Stimulated activated naive CD4-positive, alpha-beta T cell treated with Interleukin-2 at 50 U/mL for 16 hours (primary cell): ENCODE measurements around the gene SERPINE1.
"Not testable (repeated sequence)": the region's sequence is repeated elsewhere in the genome, so short reads cannot be mapped to it uniquely, and the experiment has no call there.

Experiments used
- DNase-seq: peaks from one replicate; lab custom pipeline; 2025; lab: John Stamatoyannopoulos, UW

Gene SERPINE1

DNA sequence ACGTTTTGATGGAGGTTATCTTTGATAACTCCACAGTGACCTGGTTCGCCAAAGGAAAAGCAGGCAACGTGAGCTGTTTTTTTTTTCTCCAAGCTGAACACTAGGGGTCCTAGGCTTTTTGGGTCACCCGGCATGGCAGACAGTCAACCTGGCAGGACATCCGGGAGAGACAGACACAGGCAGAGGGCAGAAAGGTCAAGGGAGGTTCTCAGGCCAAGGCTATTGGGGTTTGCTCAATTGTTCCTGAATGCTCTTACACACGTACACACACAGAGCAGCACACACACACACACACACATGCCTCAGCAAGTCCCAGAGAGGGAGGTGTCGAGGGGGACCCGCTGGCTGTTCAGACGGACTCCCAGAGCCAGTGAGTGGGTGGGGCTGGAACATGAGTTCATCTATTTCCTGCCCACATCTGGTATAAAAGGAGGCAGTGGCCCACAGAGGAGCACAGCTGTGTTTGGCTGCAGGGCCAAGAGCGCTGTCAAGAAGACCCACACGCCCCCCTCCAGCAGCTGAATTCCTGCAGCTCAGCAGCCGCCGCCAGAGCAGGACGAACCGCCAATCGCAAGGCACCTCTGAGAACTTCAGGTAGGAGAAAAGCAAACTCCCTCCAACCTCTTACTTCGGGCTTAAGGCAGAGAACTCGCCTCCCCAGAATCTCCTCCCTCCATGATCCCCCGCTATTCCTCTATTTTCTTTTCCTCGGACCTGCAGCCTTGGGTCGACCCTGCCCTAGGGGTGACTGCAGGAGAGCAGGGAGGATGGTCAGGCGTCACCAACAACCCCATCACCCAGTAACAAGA, at the start of gene SERPINE1:
SERPINE1 (plus strand) TSS at position 454 of the 809 bp plus-strand sequence. CDS start 1,290 bp downstream, outside the sequence.
- DNase-seq: peak; percentile 20

DNA sequence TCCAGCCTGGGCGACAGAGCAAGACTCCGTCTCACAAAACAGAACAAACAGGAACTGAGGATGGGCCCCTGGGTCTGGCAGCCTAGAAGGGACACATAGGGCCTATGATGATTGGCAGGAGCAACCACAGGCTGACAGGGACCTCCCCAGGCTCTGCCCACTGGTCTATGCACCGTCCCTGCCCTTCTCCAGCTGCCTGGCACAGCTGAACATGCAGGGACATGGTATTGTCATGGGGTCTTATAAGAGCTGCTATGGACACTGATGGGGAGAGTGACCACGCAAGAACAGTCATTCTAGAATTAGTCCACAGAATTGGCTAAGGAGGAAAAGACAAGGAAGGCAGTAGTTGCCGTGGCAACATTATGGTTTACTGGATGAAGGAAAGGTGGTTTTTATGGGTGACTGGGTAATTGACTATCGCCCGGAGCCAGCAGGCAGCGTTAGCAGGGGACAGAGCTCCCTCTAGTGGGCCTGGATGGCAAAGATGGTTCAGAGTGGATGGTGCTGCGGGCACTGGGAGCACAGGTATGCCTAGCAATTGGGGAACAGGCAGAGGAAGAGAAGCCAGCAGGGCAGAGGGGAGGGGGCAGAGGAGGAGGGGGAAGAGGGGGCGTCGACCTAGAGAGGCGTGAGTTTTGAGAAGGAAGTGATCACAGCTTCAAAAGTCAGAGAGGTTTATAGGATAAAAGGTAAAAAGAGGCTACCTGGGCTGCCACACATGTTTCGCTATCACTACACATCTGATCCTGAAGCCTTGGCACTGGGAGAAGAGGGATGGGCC, 49.4 kb upstream of the SERPINE1 start:
- peak; percentile 74 for DNase-seq

DNA sequence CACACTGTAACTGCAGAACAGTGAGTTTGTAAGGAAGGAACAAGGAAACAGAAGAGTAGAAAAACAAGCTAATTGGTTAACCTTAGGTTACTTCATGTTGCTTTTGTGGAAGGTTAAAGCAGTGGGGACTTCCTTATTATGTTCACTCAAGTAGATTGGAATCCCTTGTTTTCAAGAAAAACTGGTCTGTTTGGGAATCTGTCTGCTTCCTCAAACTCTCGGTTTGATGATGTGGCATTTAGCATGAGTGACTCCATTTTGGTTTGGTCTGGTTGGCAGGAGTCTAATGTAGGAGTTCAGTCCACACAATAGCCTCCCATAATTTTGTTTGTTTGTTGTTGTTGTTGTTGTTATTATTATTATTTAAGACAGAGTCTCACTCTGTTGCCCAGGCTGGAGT, 45.5 kb upstream of the SERPINE1 start:
- DNase-seq: no peak

DNA sequence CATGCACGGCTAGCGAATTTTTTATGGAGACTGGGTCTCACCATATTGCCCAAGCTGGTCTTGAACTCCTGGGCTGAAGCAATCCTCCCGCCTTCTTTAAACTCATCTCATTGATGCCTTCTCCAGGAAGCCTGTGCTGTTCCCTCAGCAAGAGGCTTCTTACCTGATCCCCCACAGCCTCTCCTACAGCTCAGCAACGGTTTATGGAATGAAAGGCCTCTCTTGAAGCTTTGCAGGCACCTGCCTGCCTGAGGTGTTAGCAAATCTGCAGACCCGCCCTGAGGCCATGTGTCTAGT, 42.1 kb upstream of the SERPINE1 start:
- no peak for DNase-seq

DNA sequence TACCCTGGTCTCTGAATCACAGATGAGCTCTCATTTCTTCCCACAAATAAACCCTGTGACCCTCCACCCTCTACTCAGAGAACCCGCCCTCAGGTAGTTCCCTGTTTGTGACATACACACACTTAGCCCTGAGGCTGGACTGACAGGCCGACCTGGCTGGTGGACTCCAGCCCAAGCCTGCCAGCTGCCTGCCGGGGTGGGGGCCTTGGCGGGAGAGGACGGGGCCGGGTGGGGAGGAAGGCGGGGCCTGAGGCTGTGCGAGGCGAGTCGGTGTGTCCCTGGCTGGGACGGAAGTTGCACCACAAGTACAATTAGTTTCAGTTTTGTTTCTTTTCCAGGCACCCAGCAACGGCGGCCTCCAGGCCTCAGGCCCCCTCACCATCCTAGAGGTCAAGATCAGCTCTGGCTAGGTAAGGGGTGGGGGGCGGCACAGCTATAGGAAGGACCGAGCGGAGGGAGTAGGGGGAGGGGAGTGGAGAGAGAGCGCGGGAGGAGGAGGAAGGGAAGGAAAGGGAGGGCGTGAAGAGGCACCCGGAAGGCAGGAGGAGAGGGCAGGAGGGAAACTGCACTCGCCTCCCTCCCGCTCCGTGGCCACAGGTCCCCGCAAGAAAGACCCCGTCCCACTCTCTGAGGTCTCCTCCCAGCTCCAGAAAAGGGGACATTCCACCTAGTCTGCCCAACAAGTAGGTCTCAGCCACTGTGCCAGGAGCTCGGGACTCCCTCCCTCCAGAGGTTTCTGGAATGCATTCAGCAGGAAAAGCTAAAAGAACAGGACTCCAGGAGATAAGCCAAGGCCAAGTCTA, 41.5 kb upstream of the SERPINE1 start, which contains the start of gene TRIM56:
TRIM56 (plus strand) TSS at position 320 of the 803 bp plus-strand sequence. CDS start 1,832 bp downstream, outside the sequence.
- peak; percentile 71 for DNase-seq

DNA sequence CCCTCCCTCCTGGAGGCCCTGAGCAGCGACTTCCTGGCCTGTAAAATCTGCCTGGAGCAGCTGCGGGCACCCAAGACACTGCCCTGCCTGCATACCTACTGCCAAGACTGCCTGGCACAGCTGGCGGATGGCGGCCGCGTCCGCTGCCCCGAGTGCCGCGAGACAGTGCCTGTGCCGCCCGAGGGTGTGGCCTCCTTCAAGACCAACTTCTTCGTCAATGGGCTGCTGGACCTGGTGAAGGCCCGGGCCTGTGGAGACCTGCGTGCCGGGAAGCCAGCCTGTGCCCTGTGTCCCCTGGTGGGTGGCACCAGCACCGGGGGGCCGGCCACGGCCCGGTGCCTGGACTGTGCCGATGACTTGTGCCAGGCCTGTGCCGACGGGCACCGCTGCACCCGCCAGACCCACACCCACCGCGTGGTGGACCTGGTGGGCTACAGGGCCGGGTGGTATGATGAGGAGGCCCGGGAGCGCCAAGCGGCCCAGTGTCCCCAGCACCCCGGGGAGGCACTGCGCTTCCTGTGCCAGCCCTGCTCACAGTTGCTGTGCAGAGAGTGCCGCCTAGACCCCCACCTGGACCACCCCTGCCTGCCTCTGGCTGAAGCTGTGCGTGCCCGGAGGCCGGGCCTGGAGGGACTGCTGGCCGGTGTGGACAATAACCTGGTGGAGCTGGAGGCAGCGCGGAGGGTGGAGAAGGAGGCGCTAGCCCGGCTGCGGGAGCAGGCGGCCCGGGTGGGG, 39.4 kb upstream of the SERPINE1 start:
- no peak for DNase-seq

DNA sequence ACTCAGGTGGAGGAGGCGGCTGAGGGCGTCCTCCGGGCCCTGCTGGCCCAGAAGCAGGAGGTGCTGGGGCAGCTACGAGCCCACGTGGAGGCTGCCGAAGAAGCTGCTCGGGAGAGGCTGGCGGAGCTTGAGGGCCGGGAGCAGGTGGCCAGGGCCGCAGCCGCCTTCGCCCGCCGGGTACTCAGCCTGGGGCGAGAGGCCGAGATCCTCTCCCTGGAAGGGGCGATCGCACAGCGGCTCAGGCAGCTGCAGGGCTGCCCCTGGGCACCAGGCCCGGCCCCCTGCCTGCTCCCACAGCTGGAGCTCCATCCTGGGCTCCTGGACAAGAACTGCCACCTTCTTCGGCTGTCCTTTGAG, 38.9 kb upstream of the SERPINE1 start:
- no peak for DNase-seq

DNA sequence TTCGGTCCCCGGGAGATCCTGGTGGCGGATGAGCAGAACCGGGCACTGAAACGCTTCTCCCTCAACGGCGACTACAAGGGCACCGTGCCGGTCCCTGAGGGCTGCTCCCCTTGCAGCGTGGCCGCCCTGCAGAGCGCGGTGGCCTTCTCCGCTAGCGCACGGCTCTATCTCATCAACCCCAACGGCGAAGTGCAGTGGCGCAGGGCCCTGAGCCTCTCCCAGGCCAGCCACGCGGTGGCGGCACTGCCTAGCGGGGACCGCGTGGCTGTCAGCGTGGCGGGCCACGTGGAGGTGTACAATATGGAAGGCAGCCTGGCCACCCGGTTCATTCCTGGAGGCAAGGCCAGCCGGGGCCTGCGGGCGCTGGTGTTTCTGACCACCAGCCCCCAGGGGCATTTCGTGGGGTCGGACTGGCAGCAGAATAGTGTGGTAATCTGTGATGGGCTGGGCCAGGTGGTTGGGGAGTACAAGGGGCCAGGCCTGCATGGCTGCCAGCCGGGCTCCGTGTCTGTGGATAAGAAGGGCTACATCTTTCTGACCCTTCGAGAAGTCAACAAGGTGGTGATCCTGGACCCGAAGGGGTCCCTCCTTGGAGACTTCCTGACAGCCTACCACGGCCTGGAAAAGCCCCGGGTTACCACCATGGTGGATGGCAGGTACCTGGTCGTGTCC, 37.9 kb upstream of the SERPINE1 start:
- no peak for DNase-seq

DNA sequence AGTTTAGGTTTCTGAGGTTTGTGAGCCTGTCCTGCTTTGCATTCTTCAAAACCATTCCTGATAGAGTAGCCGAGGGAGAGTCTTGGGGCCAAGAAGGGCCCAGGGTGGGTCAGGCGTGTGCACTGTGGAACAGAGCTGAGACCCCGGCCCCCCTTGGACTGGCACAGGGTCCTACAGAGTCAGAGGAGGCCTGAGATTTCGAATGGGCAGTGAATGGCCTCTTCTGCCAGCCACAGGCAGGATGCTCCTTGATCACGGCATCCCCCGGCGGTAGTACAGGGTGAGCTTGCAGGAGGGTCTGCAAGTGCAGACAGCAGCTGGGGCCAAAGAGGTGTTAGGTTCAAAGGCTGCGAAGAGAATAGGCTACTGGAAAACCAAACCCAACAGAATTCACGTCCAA, 37.0 kb upstream of the SERPINE1 start:
- DNase-seq: no peak

DNA sequence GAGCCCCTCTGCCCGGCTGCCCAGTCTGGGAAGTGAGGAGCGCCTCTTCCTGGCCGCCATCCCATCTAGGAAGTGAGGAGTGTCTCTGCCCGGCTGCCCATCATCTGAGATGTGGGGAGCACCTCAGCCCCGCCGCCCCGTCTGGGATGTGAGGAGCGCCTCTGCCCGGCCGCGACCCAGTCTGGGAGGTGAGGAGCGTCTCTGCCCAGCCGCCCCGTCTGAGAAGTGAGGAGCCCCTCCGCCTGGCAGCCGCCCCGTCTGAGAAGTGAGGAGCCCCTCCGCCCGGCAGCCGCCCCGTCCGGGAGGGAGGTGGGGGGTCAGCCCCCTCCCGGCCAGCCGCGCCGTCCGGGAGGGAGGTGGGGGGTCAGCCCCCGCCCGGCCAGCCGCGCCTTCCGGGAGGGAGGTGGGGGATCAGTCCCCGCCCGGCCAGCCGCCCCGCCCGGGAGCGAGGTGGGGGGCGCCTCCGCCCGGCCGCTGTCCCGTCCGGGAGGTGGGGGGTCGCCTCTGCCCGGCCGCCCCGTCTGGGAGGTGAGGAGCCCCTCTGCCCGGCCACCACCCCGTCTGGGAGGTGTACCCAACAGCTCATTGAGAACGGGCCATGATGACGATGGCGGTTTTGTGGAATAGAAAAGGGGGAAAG, 34.5 kb upstream of the SERPINE1 start:
- DNase-seq: not testable (repeated sequence)

DNA sequence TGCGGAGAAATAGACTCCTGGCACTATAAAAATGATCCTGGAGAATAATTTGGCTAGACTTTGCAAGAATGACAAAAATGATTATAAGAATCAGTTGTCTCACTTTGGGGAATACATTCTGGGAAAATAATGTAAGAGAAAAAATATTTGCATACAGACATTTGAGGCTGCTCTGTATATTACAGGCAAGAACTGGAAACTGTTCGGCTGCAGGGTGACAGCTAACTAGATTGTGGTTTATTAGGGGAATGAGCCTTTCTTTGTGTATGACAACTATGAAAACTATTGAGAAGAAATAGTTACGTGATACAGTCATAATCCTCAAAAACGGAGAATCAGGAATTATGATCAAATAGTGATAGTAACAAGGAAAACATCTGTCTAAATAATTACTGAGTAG, 33.0 kb upstream of the SERPINE1 start:
- no peak for DNase-seq

DNA sequence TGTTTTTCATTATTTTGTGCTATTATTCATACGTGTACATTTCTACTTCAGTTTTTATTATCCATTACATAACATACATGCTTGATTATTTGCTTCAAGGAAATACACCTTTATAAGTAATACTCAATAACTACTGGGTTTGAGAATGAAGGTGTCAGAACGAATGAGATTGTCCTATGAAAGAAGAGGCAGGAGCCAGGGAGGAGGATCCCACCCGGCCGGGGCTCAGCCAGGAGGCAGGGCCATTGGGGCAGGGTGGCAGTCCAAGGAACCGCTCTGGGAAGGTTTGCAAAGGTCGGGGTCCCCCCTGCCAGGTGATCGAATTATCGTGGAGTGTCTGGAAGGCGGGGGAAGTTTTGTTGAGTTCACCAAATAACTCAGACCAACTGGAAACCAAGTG, 32.5 kb upstream of the SERPINE1 start:
- DNase-seq: no peak

DNA sequence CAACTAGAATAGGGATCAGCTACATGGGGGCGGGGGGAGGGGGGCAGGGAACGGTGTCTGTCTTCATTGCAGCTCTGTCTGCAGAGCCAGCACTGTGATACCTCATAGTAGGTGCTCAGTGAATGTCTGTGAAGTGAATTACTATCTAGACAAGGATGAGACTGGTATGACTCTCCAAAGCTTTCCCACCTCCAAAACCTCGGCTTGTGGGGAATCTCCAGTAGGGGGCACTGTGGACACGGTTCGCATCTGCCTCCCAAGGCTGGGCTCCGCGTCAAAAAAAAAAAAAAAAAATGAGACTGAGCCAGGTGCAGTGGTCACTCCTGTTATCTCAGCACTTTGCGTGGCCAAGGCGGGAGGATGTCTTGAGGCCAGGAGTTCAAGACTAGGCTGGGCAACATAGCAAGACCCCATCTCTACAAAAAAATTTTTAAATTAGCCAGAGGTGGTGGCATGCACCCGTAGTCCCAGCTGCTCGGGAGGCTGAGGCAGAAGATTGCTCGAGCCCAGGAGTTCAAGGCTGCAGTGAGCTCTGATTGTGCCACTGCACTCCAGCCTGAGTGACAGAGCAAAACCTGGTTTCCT, 32.0 kb upstream of the SERPINE1 start:
- DNase-seq: no peak

DNA sequence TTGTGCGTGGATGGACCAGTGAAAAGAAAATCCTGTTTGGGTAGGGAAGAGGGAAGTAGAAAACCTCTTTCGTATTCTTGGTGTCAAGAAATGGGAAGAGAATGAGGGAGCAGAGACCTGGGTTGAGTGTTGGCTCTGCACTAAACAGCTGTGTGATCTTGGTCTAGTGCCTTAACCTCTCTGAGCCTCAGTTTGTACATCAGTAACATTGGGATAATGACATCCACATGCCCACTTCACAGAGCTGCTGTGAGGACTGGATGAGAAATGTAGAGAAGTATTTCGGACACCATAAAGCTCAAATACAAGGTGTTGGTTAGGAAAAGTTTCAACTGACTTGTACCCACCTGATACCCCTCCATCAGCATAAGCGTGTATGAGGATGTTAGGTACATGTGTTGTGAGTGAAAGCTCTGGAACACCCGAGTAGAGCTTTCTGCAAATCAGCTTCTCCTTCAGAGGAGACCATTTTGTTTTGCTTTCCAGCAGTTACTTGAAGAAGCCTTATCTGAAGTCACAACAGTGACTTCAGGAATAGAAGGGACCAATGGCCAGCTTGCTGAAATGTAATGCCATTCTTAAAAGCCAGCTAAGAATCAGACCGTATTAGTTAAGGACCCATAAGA, 30.5 kb upstream of the SERPINE1 start:
- DNase-seq: no peak

DNA sequence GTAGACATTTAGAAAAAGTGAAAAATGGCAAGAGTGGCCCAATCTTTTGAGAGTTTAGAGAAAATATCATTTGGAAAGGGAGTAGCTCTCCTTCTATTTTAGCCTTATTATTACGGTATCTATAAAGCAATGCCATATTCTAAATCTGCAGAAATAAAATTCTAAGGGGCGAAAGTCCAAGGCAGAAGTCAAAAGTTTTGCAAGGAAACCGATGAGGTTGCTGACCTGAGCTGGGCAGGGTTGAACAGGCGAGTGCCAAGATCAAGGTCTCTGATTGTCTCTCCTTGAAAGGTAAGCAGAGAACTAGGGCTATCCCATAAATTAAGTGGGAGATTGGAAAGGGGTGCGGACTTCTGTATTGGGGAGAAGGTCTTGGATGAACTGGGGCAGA, 30.0 kb upstream of the SERPINE1 start:
- DNase-seq: no peak

DNA sequence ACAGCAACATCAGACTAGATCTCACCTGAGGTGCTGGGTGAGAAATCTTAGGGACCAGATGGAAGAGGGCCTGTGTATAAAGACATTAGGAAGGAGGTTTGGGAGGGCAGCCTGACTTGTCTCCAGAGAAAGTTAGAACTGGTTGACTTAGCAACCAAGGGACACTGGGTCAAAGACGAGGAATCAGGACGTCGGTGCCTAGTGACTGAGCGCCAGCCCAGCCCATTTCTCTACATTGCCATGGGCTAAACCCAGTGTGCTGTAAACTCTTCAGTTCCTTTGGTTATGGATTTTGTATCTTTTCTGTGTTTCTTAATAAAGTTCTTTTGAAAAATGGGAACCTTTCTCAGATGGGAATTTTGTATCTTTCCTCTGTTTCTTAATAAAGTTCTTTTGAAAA, 29.3 kb upstream of the SERPINE1 start:
- no peak for DNase-seq

DNA sequence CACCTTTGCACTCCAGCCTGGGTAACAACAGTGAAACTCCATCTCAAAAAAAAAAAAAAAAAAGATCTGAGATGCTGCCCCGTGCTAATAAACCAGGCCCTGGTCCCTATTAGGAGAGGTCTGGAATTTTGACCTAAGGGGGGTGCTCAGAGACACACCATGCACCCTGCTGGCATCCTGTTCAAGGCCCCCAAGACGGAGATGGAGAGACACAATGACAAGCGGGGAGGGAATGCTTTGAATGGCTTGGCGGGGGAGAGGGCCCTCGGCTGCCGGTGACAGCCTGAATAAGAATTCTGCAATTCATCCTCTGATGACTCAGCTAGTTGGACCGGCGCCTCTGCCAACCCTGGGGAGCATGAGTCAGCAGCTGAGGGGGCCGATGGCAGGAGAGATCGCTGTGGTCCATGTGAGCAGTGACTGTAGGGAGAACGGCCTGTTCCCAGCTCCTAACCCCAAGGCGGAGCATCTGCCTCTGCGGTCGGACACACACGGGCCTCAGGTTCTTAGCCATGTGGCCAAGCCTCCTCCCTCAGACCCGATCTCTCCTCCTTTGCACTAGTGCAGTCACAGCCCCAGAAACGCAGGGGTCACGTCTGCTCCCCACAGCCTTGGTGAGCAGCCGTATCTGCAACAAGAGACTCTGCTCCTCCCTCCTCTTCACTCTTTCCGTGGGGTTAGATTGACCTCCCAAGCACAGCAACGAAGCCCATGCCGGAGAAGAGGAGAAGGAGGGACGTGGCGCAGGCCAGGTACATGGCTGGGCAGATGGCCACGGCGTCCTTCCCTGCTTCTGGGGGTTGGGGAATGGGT, 26.7 kb upstream of the SERPINE1 start:
- DNase-seq: peak; percentile 74

DNA sequence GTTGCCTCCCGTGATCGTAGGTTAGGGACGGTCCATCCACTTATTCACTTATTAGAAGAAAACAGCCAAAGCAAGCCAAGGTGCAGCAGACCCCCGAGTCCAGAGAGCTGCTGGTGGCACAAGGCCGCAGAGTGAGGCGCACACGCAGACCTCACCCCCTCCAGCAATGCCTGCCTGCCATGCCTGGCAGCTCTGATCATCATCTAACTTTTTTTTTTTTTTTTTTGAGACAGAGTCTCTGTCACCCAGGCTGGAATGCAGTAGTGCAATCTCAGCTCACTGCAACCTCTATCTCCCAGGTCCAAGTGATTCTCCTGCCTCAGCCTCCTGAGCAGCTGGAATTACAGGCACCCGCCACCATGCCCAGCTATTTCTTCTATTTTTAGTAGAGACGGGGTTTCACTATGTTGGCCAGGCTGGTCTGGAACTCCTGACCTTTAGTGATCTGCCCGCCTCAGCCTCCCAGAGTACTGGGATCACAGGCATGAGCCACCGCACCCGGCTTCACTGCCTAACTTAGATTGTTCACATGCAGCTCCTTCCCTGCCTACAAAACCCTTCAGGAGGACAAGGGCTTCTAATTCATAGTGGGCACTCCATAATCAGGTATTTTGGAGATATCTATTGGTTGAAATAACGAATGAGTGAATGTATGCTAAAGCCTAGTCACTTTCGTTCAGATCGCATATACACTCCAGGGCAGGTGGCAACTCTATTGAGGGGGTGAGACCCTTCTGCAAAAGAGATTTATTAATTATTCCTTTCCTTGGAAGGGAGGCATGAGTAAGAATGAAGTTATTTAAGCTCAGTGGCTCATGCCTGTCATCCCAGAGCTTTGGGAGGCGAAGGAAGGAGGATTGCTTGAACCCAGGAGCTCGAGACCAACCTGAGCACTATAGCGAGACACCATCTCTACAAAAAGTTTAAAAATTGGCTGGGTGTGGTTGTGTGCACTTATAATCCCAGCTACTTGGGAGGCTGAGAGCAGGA, 25.8 kb upstream of the SERPINE1 start:
- DNase-seq: no peak
